SHP77 treated with DMSO at 0.1 percent for 48 hours (cell line): ENCODE measurements around the gene ARHGAP26.

Source experiments
- DNase-seq: peaks from one replicate; lab custom pipeline; 2025; lab: John Stamatoyannopoulos, UW

The ARHGAP26 gene

DNA sequence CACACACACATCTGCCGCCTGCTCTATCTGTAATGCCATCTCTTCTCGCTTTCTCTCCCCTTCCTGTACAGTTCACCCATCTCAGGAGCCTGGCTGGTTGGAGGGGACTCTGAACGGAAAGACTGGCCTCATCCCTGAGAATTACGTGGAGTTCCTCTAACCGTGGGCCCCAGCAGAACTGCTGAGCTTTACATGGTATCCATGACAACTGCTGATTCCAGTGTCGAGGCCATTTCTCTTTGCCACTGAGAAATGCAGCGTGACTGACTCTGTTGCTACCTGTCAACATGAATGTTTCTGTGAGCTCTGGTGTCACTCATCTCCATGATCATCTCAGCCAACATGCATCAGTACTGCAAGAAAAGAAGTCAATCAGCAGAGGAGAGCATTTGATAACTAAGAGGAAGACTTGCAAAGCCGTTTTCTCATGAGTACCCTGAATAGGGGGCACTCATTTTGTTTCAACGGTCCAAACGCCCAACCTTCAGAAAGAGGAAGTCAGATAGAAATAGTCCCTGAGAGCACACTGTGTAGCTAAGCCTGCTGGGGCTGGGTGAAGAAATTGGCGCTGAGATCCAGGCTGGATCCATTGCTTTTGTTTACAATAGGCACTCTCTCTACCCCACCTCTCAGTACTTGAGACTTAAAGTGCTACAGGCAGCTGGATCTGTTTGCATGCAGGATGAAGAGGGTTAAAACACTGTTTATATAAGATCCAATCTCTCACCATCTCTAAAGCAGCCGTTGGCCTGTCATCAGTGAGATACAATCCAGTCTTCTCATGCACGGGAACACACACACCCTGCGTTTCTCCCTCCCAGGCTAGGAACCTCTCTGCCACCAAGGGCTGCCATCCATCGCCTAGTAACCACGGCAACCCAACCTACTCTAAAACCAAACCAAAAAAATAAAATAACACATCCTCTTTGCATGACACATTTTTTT lies 452.4 kb downstream of the ARHGAP26 start:
- peak; percentile 99 for DNase-seq

- DNase-seq, result no peak
These were observed 454.5 kb downstream of the ARHGAP26 start for GRCh38 chr5:143224672-143225071.

DNA sequence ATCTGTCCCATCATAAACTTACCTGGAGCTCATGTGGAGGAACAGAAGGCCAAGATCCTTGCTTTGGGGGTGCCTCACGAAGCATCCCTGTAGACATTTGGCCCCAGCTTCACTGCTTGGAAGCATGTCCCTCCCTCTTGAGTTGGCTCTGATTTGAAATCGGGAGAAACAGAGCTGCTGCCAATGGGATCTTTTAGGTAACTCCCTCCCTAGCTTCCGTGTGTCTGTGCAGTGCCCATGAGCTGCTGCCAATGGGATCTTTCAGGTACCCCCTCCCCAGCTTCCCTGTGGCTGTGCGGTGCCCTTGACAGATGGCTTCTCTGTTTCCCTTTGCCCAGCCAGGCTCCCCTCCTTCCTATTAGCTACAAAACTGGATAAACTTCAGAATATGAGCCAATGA lies 455.3 kb downstream of the ARHGAP26 start:
- DNase-seq, result no peak

- DNase-seq, result no peak
These were observed 456.2 kb downstream of the ARHGAP26 start for GRCh38 chr5:143226361-143226760.

GRCh38 chr5:143226872-143227271 lies 456.7 kb downstream of the ARHGAP26 start:
- no peak for DNase-seq

- no peak for DNase-seq
These were observed 457.1 kb downstream of the ARHGAP26 start for GRCh38 chr5:143227301-143227700.

- DNase-seq, result no peak
These were observed 458.6 kb downstream of the ARHGAP26 start for GRCh38 chr5:143228597-143229293.

GRCh38 chr5:143229426-143229895 lies 459.3 kb downstream of the ARHGAP26 start:
- peak; percentile 30 for DNase-seq

DNA sequence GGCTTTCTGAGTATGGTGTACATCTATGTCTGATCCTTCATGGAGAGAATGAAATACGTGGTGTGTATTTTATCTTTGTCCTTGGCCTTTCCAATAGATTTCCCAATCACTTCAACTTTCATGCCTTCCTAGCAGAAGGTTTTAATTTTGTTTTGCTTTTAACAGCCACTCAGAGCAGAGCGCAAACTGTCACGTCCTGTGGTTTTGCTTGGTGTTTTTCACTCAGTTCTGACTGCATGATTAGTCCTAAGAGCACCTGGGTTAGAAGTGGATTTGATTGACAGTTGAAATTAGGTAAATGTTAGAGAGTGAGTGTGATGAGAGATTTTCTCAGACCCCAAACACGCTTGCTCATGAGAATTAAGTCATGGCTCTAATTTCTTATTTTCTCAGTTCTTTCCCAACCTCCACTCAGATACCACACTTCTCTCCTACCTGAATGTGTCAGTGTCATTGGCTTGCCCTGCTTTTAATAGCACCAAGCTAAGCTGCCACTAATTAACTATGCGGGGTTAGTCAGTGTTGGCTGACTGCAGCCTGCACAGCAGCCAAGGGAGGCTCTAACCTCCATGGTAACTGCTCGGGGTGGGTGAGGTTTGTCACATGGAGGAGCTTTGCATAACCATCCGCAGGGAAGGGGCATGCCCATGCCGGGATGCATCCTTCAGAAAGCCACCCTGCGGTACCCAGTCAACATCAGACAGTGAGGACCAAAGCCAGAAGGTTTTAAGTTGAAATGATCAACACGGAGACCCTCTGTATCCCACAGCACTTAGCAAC lies 459.9 kb downstream of the ARHGAP26 start:
- peak; percentile 31 for DNase-seq

- no peak for DNase-seq
These were observed 460.5 kb downstream of the ARHGAP26 start for GRCh38 chr5:143230676-143230996.

DNA sequence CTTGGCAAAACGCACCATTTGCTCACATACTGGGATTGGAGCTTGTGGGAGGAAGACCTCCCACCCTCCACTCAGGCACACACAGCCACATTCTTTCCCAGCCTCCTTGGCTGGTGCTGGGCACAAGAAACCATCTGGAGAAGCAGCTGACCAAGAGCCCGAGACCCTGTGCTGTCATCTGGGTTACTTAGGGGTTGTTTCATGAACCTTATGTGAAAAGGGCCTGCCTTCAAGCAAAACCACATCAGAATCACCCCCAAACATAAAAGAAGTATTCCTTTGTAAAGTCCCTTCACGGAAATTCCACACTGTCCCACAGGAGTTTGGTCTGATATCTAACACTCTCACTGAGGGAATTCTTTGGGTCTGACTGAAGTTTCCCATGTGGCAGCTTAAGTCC lies 461.2 kb downstream of the ARHGAP26 start:
- no peak for DNase-seq

GRCh38 chr5:143231973-143232812 lies 462.0 kb downstream of the ARHGAP26 start:
- DNase-seq, result no peak

DNA sequence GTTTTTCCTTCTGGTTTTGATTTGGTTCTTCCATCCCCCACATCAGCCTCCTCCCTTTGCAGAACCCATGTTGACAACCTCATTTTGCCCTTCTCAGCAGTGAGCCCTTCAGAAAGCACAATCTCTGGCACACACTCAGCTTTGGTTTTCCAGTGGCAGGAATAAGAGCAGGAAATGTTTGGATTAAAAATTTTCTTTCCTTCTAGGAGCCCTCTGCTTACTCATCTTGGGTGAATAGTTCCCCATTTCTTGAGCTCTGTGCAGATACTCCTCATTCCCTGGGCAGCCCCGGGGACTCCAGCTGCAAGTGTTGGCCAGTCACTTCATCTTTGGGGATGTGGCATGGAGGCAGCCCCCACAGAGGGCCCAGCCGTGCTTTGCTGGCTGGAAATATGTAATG lies 462.9 kb downstream of the ARHGAP26 start:
- no peak for DNase-seq

GRCh38 chr5:143234162-143234842 lies 464.1 kb downstream of the ARHGAP26 start:
- no peak for DNase-seq

- no peak for DNase-seq
These were observed 465.2 kb downstream of the ARHGAP26 start for GRCh38 chr5:143235423-143235822.

- no peak for DNase-seq
These were observed 466.5 kb downstream of the ARHGAP26 start for GRCh38 chr5:143236682-143237081.

- no peak for DNase-seq
These were observed 467.5 kb downstream of the ARHGAP26 start for GRCh38 chr5:143237664-143238063.

- DNase-seq, result no peak
These were observed 468.4 kb downstream of the ARHGAP26 start for GRCh38 chr5:143238620-143239019.

GRCh38 chr5:143239882-143240518 lies 469.8 kb downstream of the ARHGAP26 start:
- no peak for DNase-seq

- DNase-seq, result no peak
These were observed 471.7 kb downstream of the ARHGAP26 start for GRCh38 chr5:143241892-143242291.
